Right renal cortex interstitium (tissue), 3 donors: ENCODE measurements around the gene ZNF473. TPM values are rescaled to one million over a fixed set of nuclear protein-coding genes. Genes with fewer than 3 reads are reported as not detected.
A peak's percentile ranks its signal among the peaks of the same experiment; 100 is the strongest.

Experiments
- DNase-seq, 3 donors: peaks; one replicate each; pipeline ENCODE4 v3.0.0-alpha.2; 2013; ENCODE audit warnings: low read depth in 3 of 3, low spot score in 2 of 3
- polyA plus RNA-seq, 3 donors: library from polyadenylated mRNA; unstranded; fragments of 120-200 nt; gene quantifications; one replicate each; pipeline ENCODE4 v1.2.1, GENCODE V29; 2013; ENCODE audit not compliant: insufficient read length in 3 of 3

Gene ZNF473
- polyA plus RNA-seq = 10 to 100 TPM; 15.1 to 16.8 (median 16.0) TPM

DNA sequence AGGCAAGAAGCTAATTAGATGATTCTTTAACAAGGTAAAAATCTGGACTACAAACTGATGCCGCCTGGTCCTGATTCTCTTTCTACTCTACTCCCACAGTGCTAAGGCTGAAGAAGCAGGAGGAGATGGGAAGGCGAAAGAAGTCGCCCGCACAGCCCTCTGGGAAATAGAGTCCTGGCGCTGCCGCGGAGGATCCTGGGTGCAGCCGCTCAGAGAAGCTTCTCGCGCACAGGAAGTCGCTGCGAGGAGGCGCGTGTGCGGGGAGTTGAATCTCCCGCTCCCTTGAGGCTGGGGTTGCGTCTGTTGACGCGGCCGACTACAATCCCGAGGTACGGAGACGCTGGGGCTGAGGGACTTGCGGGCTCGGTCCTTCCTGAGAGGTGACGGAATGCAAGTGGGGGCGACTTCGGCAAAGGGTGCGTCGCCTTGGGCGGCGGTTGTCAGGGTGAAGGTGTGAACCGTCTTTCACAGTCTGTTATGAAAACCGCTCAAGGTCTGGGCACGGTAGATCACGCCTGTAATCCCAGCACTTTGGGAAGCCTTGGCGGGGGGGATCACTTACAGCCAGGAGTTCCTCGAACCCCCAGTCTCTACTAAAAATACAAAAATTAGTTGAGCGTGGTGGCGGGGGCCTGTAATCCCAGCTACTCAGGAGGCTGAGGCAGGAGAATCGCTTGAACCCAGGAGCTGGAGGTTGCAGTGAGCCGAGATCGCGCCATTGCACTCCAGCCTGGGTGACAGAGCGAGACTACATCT lies at the start of gene ZNF473:
TSS of gene ZNF473 (plus strand) at position 212 of the 756 bp plus-strand sequence. CDS start 5,078 bp downstream, outside the sequence.
- DNase-seq = no peak

DNA sequence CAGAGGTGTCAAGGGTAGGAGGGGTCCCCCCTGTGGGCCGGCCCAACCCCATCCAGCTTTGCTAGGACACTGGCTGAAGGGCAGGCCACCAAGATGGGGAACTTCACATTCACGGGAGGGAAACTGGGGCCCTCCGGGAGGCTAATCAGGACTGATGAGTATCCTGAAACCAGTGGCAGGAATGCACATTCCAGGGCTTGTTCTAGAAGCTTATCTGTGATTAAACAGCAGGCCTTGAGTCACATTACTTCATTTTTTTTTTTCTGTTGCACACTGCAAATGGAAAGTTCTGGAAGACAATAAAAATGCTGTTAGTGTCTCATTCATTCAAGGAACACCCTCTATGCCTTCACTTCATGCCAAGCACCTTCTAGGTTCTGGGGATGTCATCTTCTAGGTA lies 49.3 kb upstream of the ZNF473 start:
- DNase-seq = no peak

DNA sequence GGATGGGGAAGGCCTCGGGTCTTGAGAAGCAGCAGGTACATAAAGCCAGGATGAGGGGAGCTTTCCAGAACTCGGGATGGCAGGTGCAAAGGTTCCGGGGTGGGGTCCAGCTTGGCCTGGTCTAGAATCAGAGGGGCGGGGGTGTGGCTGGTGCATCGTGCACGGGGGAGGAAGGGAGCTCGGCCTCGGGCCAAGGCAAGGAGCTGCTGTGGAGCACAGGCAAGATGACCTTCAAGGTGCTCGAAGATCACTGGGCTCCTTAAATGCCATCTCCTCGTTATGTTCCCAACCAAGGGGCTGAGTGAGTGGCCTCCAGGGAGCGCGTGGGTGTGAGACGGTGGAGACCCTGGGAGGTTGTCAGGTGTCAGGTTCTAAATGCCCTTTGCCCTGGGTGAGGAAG lies 48.7 kb upstream of the ZNF473 start:
- DNase-seq = no peak

DNA sequence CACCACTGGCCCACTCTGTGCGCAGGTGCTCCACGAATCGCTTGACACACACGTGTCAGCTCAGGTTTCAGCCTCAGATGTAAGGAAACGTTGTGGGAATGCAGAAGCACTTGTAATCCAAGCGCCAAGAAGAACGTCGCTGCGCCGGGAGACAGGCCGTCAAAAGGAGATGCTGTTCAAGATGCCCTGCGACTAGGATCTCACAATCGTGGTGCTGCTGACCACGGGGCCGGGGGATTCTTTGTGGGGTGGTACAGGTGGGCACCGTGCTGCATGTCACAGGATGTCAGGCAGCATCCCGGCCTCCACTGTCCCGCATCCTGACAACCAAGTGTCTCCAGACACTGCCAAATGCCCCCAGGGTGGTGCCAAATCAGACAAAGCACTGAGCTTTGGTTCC lies 47.9 kb upstream of the ZNF473 start:
- DNase-seq = no peak

DNA sequence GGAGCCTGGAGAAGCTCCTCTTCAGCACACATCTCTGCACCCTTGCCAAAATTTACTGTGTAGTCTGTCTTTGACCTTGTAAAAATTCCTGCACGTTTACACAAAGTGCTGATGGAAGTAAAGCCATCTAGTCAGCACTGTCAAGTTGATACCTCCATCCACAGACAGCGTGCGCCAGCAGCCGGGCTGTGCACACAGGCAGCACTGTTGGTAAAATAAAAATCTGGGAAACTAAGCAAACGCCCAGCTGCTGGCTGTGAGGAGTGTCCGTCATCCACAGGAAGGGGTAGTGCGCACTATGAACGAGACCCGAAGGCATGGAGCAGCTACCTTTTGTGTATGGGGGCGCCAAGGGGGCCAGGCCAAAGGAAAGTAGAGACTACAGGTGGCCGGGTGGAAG lies 47.5 kb upstream of the ZNF473 start:
- no peak for DNase-seq

DNA sequence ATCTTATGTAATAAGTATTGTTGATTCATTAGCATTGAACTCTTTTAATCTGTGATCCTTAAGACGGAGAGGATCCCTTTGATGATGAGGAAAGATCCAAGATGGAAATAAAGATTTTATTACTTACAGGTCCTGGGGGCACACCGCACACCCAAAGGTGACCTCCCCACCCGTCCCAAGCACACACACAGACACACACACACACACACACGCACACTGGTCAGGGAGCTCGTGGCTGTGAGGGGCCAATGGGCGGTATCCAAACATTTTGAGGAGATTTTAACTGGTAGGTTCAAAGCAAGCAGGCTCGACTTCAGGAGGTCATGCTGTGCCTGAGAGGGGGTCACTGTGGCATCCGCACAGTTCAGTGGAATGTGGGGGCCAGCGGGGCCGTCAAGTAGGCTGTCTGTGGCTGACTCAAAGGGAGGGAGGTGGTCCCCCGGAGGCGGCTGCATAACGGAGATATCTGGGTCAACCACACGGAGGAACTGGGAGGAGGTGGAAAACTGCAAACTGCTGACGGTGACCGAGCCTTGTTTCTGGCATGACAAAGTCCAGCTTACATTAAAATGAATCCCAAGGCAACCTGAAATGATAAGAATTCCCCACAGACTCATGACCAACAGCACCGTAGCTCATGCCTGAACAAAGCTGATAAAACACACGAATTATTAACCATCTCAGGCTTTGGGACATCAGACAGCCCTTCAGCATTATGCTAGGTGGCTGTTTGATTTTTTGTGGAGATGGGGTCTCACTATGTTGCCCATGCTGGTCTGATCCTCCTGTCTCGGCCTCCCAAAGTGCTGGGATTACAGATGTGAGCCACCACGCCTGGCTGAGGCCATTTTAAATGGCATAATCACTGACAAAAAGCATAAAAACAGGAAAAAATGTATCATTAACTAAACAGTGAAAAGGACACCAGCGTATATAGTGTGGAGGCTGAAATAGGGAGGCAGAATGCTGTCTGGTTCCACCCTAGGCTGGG lies 43.9 kb upstream of the ZNF473 start:
- no peak for DNase-seq

DNA sequence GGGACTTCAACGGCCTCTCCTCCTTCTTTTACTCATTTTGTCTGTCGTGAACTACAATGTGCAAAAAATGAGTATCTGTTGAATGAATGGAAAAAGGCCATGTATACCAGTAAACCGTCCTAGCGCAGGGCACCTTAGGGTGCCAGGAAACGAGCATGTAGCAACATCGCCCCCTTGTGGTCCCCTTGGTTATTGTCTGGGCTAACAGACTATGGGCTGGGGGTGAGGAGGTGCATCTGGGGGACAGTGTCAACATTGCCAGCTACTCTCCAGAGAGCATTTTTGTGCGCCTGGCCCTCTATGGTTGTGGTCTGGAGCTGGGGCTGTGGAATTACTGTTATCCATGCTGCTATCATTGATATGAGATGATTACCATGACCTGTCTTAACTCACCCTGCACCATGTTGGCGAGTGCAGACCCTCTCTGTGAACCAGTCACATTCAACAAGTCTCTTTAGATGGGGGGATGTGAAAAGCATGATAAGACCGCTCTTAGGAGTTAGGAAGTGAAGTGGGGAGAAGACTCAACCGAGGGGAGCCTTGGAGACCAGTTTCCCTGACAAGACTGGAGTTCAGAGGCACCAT lies 42.1 kb upstream of the ZNF473 start:
- no peak for DNase-seq

DNA sequence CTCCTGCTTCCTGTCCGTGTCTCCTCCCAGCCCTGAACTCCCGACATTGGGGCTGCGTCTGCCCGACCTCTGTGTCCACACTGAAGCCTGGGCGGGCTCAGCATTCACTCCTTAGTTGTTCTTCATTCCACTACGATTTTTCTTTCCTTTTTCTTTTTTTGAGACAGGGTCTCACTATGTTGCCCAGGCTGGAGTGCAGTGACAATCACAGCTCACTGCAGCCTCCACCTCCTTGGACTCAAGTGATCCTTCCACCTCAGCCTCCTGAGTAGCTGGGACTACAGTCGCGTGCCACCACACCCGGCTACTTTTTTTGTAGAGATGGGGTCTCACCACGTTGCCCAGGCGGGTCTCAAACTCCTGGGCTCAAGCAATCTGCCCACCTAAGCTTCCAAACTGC lies 41.3 kb upstream of the ZNF473 start:
- DNase-seq = no peak

DNA sequence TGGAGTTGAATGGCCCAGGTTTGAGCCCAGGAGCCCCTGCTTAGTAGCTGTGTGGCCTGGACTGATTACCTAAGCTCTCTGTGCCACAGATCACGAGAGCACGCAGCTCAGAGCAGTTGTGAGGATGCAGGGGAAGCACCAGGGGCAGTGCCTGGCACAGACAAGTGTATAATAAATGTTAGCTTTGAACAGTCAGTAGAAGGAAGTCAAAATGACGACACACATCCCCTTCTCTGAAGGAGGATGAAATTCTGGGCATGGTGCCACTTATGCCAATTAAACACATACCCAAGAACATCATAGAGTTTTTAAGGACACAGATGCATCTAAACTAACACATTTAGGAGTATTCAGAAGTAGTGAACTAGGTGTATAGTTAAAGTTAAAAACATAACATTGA lies 39.9 kb upstream of the ZNF473 start:
- no peak for DNase-seq

DNA sequence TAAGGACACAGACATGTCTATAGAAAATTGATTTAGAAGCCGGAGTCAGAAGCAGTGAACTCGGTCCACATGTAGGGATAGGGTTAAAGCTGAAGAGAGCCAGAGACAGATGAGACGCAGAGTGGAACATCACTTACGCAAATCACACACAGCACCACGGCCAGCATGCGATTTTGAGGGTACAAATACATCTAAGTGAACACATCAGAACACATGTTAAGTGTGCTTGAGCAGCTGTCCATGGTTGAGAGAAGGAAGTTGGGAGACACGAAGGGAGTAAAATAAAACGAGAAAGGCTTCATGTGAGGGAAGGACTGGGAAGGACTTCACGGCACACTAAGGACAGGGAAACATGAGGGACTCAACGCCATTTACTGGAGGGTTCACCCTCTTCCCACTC lies 39.5 kb upstream of the ZNF473 start:
- no peak for DNase-seq

DNA sequence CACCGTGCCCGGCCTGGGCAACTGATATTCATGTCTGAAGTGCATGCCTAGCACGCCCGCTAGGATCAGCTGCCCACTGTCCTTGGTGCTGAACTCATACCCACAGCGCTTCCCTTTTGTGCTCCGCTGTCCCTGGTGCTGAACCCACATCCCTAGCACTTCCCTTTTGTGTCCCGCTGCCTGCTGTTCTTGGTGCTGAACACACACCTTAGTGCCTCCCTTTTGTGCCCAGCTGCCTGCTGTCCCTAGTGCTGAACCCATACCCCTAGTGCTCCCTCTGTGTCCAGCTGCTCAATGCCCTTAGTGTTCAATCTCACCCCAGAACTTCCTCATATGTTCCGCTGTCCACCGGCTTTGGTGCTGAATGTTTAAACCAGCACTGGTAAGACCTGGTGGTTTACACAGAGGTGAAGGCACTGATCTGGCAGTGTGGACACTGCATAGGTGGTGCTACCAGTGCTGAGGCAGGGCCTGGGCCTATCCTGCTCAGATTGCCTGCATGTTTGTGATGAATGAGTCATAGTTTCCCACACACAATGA lies 38.6 kb upstream of the ZNF473 start:
- DNase-seq = peak; percentile 92 to 96 (median 94)

DNA sequence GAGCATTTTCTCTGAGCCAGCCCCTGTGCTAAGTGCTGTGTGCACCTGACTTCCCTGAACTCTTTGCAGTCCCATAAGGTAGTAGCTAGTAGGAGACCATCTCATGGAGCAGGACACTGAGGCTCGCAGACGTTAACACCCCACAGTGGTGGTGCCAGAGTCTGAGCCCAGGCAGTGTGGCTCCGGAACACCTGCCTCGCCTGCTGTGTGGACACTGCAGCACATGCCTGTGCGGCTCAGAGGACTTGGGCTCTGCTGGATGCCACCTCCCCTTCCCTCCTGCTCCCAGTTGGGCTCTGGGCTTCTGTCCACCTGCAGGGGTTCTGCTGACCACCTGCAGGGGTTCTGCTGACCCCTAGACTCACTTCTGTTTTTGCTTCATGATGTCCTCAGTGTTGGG lies 37.8 kb upstream of the ZNF473 start:
- no peak for DNase-seq

DNA sequence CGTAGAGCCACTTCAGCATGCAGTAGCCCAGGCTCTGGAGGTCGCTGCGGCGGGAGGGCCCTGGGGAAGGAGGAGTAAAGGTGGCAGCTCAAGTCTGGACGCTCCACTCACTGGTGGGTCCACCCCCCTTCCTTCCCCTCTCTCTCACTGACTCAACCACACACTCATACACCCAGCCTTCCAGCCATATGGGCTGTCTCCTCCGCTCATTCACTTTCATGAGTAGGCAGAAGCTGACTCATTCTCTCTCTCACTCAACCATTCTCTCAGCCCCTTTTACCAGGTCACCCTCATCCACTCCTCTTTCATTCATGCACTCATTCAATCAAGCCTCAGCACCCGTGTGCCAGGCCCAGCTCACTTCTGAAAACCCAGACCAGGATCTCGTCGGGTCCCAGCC lies 37.4 kb upstream of the ZNF473 start:
- DNase-seq = no peak

DNA sequence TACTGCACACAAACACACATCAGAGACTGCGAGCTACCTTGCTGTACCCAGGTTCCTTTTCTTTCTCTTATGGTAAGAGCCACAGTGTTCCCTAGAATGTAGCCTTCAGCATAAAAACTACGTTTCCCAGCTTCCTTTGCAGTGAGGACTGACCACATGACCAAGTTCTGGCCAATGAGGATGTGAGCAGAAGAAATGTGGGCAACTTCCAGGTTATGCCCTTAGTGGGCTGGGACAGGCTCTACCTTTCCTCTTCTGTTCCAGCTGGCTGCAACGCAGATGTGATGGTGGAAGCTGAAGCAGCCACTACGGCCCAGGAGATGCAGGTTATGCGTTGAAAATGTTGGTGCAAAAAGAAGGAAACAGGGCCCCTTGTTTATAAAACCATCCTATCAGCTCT lies 28.1 kb upstream of the ZNF473 start:
- DNase-seq = no peak

DNA sequence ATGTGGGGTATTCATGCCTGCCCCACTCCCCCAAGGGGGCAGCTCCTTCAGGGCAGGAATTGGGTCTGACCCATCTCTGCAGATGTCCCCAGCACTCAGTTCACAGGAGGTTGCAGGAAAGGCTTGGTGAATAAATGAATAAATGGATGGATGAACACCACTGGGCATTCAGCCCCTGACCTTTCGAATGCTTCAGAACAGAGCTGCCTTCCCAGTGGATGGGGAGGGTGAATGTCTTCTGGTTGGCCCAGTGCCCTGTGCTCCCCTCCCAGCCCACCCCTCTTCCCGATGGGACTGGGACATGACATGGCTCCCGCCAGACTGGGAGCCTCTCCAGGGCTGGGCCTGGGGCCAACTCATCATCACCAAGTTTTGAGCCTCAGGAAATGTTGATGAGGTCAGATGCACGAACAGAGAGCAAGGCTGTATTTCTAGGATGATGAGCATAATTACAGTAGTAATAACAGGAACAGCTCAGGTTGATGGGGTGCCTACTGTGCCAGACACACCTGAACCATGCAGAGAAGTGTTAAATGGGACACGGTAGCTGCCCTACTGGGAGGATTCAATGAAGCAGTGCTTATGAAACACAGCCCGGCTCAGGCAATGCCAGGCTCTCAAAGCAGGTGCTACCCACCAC lies 26.3 kb upstream of the ZNF473 start:
- DNase-seq = no peak

DNA sequence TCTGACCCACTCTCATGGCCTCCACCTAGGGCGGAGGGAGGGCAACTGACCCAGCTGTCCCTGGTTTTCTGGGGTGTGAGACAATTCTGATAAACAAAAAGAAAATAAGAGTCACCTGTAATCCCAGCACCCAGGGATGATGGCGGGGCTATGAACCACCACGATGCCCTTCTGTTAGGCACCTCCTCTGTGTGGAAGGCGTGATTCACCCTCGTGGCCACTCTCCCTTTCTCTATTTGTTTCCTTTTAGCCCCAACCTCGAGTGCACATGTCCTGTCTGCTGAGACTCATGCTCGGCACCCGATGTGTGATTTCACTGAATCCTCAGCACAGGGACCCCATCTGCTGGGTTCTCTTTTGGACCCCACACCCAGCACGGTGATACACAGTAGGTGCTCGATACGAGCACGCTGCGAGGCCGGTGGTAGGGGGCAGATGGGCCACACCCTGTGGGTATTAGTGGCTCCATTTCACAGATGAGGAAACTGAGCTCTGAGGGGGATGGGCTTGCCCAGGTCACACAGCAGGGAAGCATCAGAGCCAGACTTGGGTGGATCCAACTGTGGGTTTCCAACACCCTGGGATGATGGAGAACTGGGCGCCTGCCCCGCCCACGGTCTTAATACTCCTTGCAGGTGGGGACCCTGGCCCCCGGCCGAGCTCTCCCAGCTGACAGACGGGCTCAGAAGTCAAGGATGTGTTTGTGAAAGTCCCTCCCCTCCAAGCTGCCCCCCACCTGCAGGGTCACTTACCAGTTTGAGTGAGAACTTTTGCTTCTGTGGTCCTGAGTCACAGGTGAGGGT lies 25.6 kb upstream of the ZNF473 start:
- DNase-seq = no peak

DNA sequence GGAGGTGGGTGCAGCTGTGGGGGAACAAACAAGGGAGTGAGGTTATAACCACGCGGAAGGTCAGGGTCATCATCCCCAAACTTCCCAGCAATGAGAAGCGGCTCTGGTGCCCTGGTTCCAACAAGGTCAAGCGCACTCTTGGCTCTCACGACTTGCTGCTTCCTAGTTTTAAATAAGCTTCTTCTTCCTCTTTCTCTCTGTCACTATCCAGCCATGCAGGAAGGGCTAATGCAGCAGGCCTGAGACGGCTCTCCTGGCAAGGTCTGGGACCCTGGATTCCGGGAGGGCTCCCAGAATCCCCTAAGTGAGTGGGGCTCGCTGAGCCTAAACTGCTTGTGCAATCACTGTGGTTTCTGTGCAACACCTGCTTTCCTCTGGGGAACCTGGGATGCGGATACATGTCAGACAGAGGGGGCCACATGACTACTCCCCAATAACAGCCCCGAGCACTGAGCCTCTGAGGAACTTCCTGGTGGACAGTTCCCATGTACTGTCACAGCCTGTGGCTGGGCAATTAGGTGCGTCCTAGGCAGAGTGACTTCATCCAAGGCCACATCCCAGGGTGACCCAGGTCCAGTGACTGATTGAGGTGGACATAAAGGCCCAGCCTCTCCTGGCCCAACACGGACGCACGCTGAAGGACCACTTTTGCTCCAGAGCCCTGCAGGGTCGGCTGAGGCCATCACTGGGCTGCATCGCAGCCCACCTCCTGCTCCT lies 24.8 kb upstream of the ZNF473 start:
- DNase-seq = no peak

DNA sequence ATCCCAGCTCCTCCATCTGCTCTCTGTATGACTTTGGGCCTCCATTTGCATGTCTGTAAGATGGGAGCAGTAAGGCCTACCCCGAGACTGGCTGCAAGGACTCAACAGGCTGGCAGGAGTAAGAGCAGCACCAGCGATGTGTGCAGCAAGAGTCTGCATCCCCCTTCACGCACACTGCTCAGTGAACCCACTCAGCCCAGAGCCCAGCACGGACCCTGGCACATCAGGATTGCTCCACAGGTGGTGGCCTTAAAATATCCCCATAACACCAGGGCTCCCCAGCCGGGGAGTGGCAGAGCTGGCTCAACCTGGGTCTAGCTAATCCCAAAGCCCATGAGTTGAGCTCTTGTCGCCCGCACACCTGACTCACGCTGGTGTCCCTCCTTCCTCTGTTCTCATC lies 24.0 kb upstream of the ZNF473 start:
- DNase-seq = no peak

DNA sequence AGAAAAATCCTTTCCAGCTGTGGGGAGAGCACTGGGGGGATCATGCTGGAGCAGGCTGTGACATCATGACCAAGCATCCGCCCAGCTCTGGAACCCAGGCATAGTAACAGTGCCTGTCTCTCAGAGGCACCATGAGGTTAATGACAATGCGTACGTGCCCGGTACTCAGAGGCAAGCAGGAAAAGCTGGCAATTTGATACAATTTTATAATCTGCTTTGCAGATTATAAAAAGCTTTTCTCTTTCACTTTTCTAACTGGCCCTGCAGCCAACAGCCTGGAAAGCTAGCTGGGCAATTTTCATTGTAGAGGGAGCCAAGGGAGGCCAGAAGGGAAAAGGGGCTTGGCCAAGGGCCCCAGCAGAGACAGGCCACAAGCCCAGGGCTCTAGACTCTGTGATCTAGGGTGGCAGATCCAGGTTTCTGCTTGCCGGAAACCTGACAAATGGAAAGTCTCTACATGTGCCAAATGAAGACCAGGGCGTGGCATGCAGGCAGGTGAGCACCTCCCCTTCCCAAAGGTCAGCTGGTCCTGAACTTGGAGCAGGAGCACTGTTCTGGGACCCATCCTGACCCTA lies 23.3 kb upstream of the ZNF473 start:
- DNase-seq = no peak
